GM10266 (cell line): Measurements from ENCODE around the gene ZNRF1.
"Not testable (repeated sequence)": the region's sequence is repeated elsewhere in the genome, so short reads cannot be mapped to it uniquely, and the experiment has no call there.

Source experiments
- DNase-seq: peaks from one replicate; pipeline ENCODE4 v3.0.0; 2012; ENCODE audit errors: extremely low spot score
- TF ChIP-seq, protein P1 (sequence below): IDR thresholded peaks from 2 replicates; pipeline ENCODE4 v1.5.1; 2012; ENCODE audit warnings: mild to moderate bottlenecking, low read depth; ENCODE audit not compliant: control insufficient read depth, insufficient read depth; ENCODE audit errors: missing control alignments

The ZNRF1 gene

DNA sequence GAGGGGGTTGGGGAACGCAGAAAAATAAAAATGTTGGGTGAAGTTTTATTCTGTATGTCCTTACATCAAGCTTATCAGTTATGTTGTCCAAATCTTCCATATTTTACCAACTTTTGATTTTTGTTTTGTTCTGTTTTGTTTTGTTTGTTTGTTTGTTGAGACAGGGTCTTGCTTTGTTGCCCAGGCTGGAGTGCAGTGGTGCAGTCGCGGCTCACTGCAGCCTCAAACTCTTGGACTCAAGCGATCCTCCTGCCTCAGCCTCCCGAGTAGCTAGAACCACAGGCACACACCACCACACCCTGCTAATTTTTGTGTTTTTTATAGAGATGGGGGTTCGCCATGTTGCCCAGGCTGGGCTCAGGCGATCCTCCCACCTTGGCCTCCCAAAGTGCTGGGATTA is 20.8 kb downstream of the ZNRF1 start:
- no peak for DNase-seq
- TF ChIP-seq, protein P1, sequence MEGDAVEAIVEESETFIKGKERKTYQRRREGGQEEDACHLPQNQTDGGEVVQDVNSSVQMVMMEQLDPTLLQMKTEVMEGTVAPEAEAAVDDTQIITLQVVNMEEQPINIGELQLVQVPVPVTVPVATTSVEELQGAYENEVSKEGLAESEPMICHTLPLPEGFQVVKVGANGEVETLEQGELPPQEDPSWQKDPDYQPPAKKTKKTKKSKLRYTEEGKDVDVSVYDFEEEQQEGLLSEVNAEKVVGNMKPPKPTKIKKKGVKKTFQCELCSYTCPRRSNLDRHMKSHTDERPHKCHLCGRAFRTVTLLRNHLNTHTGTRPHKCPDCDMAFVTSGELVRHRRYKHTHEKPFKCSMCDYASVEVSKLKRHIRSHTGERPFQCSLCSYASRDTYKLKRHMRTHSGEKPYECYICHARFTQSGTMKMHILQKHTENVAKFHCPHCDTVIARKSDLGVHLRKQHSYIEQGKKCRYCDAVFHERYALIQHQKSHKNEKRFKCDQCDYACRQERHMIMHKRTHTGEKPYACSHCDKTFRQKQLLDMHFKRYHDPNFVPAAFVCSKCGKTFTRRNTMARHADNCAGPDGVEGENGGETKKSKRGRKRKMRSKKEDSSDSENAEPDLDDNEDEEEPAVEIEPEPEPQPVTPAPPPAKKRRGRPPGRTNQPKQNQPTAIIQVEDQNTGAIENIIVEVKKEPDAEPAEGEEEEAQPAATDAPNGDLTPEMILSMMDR: no peak

DNA sequence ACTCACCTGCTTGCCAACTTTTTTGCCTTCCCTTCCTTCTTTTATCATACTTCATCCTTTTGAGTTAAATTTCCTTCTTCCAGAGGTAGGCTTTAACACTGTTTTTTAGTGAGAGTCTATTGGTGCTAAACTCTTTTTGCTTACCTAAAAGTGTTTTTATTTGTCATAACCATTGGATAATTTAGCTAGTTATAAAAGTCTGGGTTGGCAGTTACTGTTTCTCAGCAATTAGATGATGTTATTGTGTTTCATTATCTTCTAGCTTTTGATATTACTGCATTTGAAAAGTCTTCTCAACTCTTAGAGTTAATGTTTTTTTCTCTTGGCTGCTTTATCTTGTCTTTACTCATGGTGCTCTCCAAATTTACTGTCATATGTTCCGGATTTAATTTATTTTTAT is 22.6 kb downstream of the ZNRF1 start:
- TF ChIP-seq, protein P1: no peak
- DNase-seq: no peak

GRCh38 chr16:75022567-75022966 is 23.7 kb downstream of the ZNRF1 start:
- TF ChIP-seq, protein P1: no peak
- DNase-seq: no peak

- DNase-seq: no peak
- TF ChIP-seq, protein P1: no peak
Measured at GRCh38 chr16:75023009-75023408, 24.2 kb downstream of the ZNRF1 start.

DNA sequence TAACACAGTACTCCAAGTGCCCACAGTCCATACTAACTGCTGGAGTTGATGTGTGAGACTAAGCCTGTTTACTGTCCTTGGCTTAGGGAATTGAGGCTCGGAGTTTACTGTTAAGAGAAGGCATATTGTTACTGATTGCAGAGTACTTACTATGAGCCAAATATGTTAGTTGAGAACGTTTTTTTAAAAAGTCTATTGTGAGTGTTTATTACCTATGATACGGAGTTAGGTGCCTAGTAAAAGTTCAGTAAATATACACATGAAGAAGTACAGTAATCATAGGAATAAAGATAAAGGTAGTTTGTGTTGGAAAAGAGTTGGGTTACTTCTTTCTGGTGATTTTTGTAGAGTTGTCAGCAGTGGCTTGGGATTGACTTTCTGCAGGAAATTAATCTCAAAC is 25.4 kb downstream of the ZNRF1 start:
- no peak for DNase-seq
- TF ChIP-seq, protein P1: no peak

DNA sequence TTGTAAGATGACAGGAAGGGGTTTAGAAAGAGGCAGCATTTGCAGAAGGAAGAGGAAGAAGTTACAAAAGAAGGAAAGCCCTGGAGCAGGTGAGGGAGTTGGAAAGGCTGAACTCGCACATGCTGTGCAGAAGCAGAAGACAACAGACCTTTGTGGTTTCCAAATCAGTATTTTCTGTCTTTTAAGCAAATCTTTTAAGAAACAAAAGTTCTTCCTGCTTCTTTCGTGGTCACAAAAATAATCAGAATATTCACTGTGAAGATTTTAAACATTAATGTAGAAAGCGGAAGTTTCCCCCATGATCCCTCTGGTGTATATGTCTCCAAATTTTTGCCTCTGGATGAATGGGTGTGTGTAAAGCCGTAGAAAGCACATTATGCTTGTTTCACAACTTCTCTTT is 25.8 kb downstream of the ZNRF1 start:
- no peak for DNase-seq
- TF ChIP-seq, protein P1: no peak

DNA sequence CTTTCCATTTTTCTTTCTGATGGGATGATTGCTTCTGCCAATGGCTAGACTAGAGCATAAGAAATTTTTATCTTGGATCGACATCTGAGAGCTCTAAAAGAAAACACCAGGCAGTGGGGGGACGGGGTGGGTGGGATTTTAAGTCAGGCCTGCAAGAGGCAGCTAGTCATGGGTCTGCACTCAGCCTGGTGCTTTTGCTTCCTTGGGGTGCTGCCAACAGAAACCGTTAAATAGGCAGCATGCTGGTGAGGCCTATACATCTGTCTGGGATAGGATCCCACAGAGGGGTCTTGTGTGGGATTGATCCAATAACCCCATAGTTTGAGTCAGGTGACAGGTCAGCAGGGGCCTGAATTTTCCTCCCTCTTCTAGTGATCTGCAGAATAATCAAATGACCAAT is 26.9 kb downstream of the ZNRF1 start:
- TF ChIP-seq, protein P1: no peak
- no peak for DNase-seq

GRCh38 chr16:75026239-75026891 is 27.5 kb downstream of the ZNRF1 start:
- not testable (repeated sequence) for DNase-seq
